Thyroid gland (tissue), 4 donors: ENCODE measurements around the gene TCEAL9. TPM values are rescaled to one million over a fixed set of nuclear protein-coding genes. Genes with fewer than 3 reads are reported as not detected.

Experiments used
- DNase-seq, 2 donors: peaks; one replicate each; pipeline ENCODE4 v3.0.0-alpha.2; 2019
- H3K27ac ChIP-seq, 3 donors: fragments of 200-600 bp; sonication (generic); 1 replicate in 2 of 3; 2 replicates in 1 of 3; pipeline ENCODE4 v1.5.1; 2016 to 2019; ENCODE audit warnings: mild to moderate bottlenecking in 1 of 3, moderate library complexity in 1 of 3
- H3K27me3 ChIP-seq: fragments of 200-600 bp; sonication (generic); one replicate; pipeline ENCODE4 v1.5.1; 2019
- H3K36me3 ChIP-seq, 2 donors: fragments of 200-600 bp; sonication (generic); one replicate each; pipeline ENCODE4 v1.5.1; 2016 to 2019
- H3K4me1 ChIP-seq, 2 donors: fragments of 200-600 bp; sonication (generic); one replicate each; pipeline ENCODE4 v1.5.1; 2017 to 2019
- H3K4me3 ChIP-seq, 3 donors: fragments of 200-600 bp; sonication (generic); replicated peaks in 1 of 3; 1 replicate in 2 of 3; 2 replicates in 1 of 3; pipeline ENCODE4 v1.5.1; 2016; ENCODE audit warnings: mild to moderate bottlenecking in 1 of 3
- H3K9me3 ChIP-seq: fragments of 200-600 bp; sonication (generic); one replicate; pipeline ENCODE4 v1.5.1; 2017
- CTCF ChIP-seq, 6 experiments: fragments of 200-600 bp in 3 of 6; fragments of 450-650 bp in 3 of 6; sonication (generic) in 3 of 6; IDR thresholded peaks; one replicate each; pipeline ENCODE4 v1.5.1; 2016 to 2019; ENCODE audit warnings: antibody characterized with exemption in 6 of 6, mild to moderate bottlenecking in 2 of 6, inconsistent platforms in 1 of 6, moderate library complexity in 1 of 6
- POLR2A ChIP-seq, 2 donors: fragments of 450-650 bp; IDR thresholded peaks; one replicate each; pipeline ENCODE4 v1.6.1; 2017; ENCODE audit warnings: antibody characterized with exemption in 2 of 2, mild to moderate bottlenecking in 2 of 2, moderate library complexity in 1 of 2
- WGBS, 2 donors: methylation state at CpG; one replicate each; pipeline ENCODE4 v1.1.5; 2017; 5-methylcytosine and 5-hydroxymethylcytosine counted together
- intact Hi-C: fragments of 100-400 bp; cut with DNase I; formaldehyde crosslinking; loops from one replicate; pipeline ENCODE4 v1.15.1; 2023
- total RNA-seq, 4 donors: library from RNA; depleted of rRNA; stranded (reverse); fragments of >200 nt; gene quantifications; one replicate each; pipeline ENCODE4 v1.2.3, GENCODE V29; 2016

TCEAL9 gene
- 100 to 1,000 TPM; 123 to 140 (median 132) TPM for total RNA-seq

- Histone ChIP-seq H3K4me3 (peak within 1 kb of the TSS in 2 of 3 donors; percentile 39 to 89), H3K27ac (peak within 1 kb of the TSS; percentile 87 to 98 (median 96)), H3K4me1 (no peaks in the 10 kb centered on the region), H3K27me3 (no peaks in the 10 kb centered on the region), H3K9me3 (no peaks in the 10 kb centered on the region), H3K36me3 (no peaks in the 10 kb centered on the region)
- WGBS, 2 donors: 0 to 1% methylated on average over 10 to 13 of the region's 18 CpGs
- TF ChIP-seq CTCF (IDR thresholded peaks at IDR 0.05) (no peak), POLR2A (IDR thresholded peaks at IDR 0.05) (peak; percentile 66 to 94)
- intact Hi-C loops: no loop called here
- peak; percentile 69 to 72 for DNase-seq
Measured at GRCh38 chrX:103356130-103356798, at the start of gene TCEAL9. Gene TCEAL9 (plus strand): TSS chrX:103356506. CDS start chrX:103357685, 1,179 bp downstream.

DNA sequence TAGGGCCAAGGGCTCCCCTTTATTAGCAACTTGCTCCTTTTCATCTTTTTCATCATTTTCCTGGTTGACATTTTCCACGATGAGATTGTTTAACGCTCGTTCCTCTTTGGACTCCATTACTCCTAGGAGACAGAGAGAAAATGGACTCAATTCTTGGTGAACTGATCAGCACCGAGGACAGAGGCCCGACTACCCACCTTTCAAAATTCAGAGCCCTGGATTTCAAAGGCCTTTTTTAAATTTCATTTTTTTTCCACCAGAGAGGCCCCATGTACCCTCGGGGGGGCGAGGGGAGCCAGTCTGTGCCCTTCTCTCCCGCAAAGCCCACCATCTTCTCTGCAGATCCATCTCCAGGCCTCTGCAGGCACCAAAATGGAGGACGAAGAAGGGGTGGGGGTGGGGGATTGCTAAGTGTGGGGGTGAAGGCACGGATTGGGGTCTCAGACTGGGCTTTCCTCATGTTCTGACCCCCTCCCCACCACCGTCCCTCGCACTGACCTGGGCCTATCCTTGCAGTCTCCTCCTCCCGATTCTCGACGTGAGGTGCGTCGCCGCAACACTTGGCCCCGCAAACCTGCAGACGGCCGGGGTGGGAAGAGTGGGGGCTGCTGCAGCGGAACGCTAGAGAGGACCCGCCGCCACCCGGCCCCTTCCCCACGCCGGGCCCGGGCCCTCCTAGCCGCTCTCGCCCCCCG, 46.3 kb upstream of the TCEAL9 start:
- no peaks in the 10 kb centered on the region for H3K27me3 ChIP-seq
- WGBS, 2 donors: 37 to 49% methylated on average over 8 to 13 of the region's 32 CpGs

DNA sequence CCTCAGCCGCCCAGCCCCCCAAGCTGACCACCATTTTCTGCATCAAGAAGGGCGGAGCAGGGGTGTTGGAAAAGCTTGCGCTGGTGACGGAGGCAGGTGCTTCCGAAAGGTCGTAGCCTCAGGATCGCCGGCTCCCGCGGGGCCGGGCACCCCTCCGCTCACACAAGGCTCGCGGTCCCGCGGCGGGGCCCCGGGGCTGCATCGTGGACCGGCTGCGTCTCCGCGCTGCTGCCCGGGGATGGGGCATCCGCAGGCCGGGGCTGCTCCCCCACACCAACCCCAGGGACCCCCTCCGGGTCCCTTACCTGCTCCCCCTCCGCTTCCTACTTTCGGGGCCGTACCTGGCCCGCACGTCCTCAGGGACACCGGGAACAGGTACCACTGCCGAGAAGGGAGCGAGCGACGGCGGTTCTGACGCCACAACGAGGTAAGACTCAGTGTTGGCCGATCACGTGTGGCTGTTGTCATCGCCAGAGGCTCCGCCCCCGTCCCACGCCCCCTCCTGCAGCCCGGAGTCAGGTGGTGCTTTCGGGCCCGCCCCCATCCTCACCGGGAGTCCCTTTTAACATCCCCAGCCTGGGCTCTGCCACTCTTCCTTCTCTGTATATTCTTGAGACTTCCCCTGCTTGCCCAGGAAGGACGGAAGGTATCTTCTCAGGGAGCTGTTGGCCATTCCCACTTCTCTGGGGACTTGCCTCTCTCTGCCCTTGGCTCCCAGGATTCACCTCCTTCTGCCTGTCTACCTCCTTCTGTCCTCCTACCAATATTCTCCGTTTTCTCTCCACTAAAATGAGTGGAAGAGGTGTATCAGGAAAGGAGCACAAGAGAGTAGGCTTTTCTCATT, 45.5 kb upstream of the TCEAL9 start, which contains the start of gene BEX2:
Gene BEX2 (minus strand): TSS at position 436 of the 844 bp plus-strand sequence. CDS start 1,014 bp downstream, outside the sequence.
- no peaks in the 10 kb centered on the region for H3K36me3 ChIP-seq
- H3K27ac ChIP-seq: peak within 1 kb of the TSS; percentile 73 to 83 (median 80)
- no peaks in the 10 kb centered on the region for H3K4me1 ChIP-seq
- TF ChIP-seq POLR2A (IDR thresholded peaks at IDR 0.05): peak; percentile 35 to 95
- TF ChIP-seq CTCF (IDR thresholded peaks at IDR 0.05): no peak
- no peaks in the 10 kb centered on the region for H3K9me3 ChIP-seq
- intact Hi-C loops: no loop called here
- H3K27me3 ChIP-seq: no peaks in the 10 kb centered on the region
- WGBS, 2 donors: 4 to 23% methylated on average over 2 to 15 of the region's 52 CpGs
- H3K4me3 ChIP-seq: peak within 1 kb of the TSS in 2 of 3 donors; percentile 44 to 60
- peak; percentile 91 to 92 for DNase-seq

More for the DNA sequence above, 46.3 kb upstream of the TCEAL9 start:
- TF ChIP-seq POLR2A (IDR thresholded peaks at IDR 0.05): no peak
- Histone ChIP-seq H3K27ac (peak overlapping the region; percentile 73 to 83 (median 80)), H3K36me3 (no peaks in the 10 kb centered on the region), H3K4me1 (no peaks in the 10 kb centered on the region), H3K4me3 (peak overlapping the region in 2 of 3 donors; percentile 44 to 60), H3K9me3 (no peaks in the 10 kb centered on the region)
- intact Hi-C loops: no loop called here
- peak in 1 of 2 donors; percentile 8 for DNase-seq

DNA sequence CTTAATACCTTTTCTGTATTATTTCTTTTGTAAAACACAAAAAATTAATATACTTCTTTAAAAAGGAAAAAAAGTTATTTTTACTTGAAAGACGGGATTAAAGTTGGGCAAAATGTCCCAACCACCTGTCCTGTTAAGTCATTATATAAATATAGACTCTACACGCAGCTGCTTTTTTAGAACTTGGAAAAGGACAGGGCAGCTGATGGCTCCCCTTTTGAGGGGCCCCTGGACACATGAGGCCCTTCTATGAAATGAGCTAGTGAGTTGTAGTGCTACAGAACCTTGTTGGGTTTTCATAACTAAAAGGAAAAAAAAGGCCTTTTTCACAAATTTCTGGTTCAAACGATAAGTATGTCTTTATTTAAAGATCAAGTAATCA, 44.9 kb upstream of the TCEAL9 start:
- no peaks in the 10 kb centered on the region for H3K27me3 ChIP-seq
- no peaks in the 10 kb centered on the region for H3K9me3 ChIP-seq
- intact Hi-C loops: no loop called here
- H3K4me3 ChIP-seq: peak overlapping the region in 1 of 3 donors; percentile 44
- H3K36me3 ChIP-seq: no peaks in the 10 kb centered on the region
- DNase-seq: no peak
- TF ChIP-seq POLR2A (IDR thresholded peaks at IDR 0.05): no peak
- no peak for TF ChIP-seq CTCF (IDR thresholded peaks at IDR 0.05)
- no peaks in the 10 kb centered on the region for H3K4me1 ChIP-seq
- no peak overlapping the region for H3K27ac ChIP-seq
- WGBS, 2 donors: 71 to 82% methylated on average over 3 of the region's 3 CpGs

DNA sequence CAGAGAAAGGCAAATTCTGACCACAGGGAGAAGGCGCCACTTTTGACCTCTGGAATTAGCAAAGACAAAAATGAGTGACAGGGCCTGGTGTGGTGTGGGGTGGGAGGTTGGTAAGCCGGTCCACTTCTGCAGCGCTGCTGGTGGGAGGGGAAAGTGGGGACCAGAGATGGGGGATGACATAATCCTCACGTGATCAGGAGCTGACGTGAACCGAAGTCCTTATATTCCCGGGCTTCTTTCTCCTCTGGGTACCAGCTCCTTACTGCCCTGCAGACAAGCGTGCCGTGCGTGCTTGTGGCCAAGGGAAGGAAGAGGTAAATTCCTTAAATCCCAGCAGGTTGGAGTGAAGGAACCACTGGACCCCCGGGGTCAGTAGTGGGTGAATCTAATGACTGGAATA, 26.3 kb upstream of the TCEAL9 start, which contains the start of gene TCEAL7:
Gene TCEAL7 (plus strand): TSS at position 249 of the 400 bp plus-strand sequence. CDS start 1,165 bp downstream, outside the sequence.
- Histone ChIP-seq H3K4me1 (no peaks in the 10 kb centered on the region), H3K9me3 (no peaks in the 10 kb centered on the region), H3K4me3 (no peak within 1 kb of the TSS), H3K27ac (no peak within 1 kb of the TSS), H3K36me3 (no peaks in the 10 kb centered on the region), H3K27me3 (peaks cover 6% of the 10 kb centered on the region)
- TF ChIP-seq POLR2A (IDR thresholded peaks at IDR 0.05): no peak
- TF ChIP-seq CTCF (IDR thresholded peaks at IDR 0.05): no peak
- no peak for DNase-seq
- intact Hi-C loops: no loop called here
- WGBS, 2 donors: 38 to 52% methylated on average over 7 to 11 of the region's 11 CpGs
